ENCODE data around the gene KLHL29. TPM values are rescaled to one million over a fixed set of nuclear protein-coding genes. Genes with fewer than 3 reads are reported as not detected.

Gene KLHL29
- total RNA-seq, 4 donors from 2014 or later: 10.1 to 27.3 (median 15.7) TPM

GRCh38 chr2:23518481-23519333 is 133.7 kb downstream of the KLHL29 start:
- intact Hi-C loops (cut with DNase I; ENCODE audit: low total_unique reads): no loop called here
- WGBS, 2 donors: 71 to 80% methylated on average over 13 of the region's 13 CpGs

DNA sequence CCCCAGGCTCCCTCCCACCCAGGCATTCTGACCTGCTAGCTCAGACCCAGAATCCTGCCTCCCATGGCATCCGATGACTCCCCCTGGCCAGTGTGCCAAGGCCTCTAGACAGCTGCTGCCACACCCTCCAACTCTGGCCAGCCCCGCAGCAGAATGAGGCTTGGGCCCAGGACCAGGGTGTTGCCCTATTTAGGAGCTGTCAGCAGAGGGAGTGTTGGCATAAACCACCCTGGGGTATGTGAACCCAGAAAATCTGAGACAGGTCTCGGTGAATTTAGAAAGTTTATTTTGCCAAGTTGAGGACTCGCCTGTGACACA is 134.3 kb downstream of the KLHL29 start:
- DNase-seq (ENCODE audit: low spot score in 2 of 2): no peak
- intact Hi-C loops (cut with DNase I; ENCODE audit: low total_unique reads): no loop called here
- no peak overlapping the region for H3K4me3 ChIP-seq (ENCODE audit: low read depth, poor library complexity, severe bottlenecking)
- TF ChIP-seq CTCF (IDR thresholded peaks at IDR 0.05) (no peak), POLR2A (IDR thresholded peaks at IDR 0.05) (no peak)
- 44 to 56% methylated on average over 4 of the region's 4 CpGs for WGBS, 2 donors

More at GRCh38 chr2:23518481-23519333, 133.7 kb downstream of the KLHL29 start:
- DNase-seq (ENCODE audit: low spot score in 2 of 2): no peak
- TF ChIP-seq POLR2A (IDR thresholded peaks at IDR 0.05) (no peak), CTCF (IDR thresholded peaks at IDR 0.05) (no peak)
- no peak overlapping the region for H3K4me3 ChIP-seq (ENCODE audit: low read depth, poor library complexity, severe bottlenecking)

DNA sequence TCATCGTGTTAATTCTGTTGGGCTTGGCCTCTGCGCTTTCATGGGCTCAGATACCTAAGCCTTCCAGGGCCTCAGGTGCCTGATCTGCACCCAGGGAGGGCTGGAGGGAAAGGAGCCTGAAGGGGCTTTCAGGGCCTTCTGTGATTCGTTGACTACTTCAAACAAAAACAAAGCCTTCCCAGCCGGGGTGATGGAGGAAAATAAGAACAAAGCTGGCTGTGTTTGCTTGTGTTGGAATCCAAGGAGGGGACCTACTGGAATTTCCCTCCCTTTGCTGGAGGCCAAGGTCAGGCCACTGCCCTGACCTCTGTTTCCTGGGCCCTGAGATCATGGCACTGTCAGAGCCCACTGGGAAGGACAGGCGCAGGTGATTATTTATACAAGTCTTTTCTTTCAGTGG is 135.3 kb downstream of the KLHL29 start:
- TF ChIP-seq POLR2A (IDR thresholded peaks at IDR 0.05): no peak
- TF ChIP-seq CTCF (IDR thresholded peaks at IDR 0.05): no peak
- H3K4me3 ChIP-seq (ENCODE audit: low read depth, poor library complexity, severe bottlenecking): no peak overlapping the region
- intact Hi-C loops (cut with DNase I; ENCODE audit: low total_unique reads): no loop called here
- DNase-seq (ENCODE audit: low spot score in 2 of 2): no peak
- WGBS, 2 donors: 80 to 82% methylated on average over 5 of the region's 5 CpGs

DNA sequence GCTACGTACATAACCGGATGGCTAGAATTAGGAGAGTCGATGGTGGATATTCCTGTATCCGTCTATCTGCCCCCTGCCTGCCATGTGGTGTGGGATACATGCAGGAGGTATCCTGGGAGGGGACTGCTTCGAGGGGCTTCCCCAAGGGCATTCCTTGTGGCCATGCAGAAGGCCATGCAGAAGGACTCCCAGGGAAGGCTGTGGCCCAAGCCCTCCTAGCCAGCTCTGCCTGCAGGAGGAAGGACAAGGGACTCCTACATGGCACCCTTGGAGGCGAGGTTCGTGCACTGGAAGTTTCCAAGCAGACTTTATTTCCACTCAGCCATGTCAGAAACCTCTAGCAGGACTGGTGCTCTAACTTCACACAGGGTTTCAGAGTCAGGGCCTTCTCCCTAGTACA is 136.1 kb downstream of the KLHL29 start:
- no peak overlapping the region for H3K4me3 ChIP-seq (ENCODE audit: low read depth, poor library complexity, severe bottlenecking)
- DNase-seq (ENCODE audit: low spot score in 2 of 2): no peak
- TF ChIP-seq POLR2A (IDR thresholded peaks at IDR 0.05) (no peak), CTCF (IDR thresholded peaks at IDR 0.05) (no peak)
- intact Hi-C loops (cut with DNase I; ENCODE audit: low total_unique reads): no loop called here
- WGBS, 2 donors: 88 to 91% methylated on average over 7 of the region's 7 CpGs

DNA sequence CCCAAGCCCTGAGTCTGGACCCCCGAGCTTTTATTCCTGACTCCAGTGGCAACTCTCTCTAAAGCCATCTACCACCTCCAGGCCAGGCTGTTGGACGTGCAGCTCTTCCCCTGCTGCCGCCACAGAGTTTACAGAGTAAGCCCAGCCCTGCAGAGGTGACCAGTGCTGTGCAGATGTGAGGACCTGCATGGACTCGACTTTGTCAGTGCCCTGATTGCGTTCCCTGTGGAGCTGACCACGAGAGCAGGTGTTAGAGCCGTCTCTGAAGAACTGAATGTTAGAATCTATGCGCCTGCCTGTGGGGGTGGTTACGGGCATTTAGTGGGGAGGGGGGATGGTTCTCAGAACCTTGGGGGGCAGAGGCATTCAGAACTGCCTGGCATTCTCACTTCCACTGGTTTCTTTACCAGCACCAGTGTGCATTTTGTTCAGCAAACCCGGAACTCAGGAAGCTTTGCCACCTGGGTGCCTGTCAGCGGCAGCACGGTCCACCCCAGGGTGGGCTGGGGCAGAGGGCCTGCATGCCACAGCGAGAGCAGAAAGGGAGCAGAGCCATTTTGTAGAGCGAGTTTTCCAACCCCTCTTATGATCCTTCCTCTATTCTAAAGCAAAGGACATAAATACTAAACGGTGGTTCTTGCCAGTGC is 137.9 kb downstream of the KLHL29 start:
- no peak for TF ChIP-seq CTCF (IDR thresholded peaks at IDR 0.05)
- TF ChIP-seq POLR2A (IDR thresholded peaks at IDR 0.05): no peak
- no peak overlapping the region for H3K4me3 ChIP-seq (ENCODE audit: low read depth, poor library complexity, severe bottlenecking)
- DNase-seq (ENCODE audit: low spot score in 2 of 2): no peak
- intact Hi-C loops (cut with DNase I; ENCODE audit: low total_unique reads): no loop called here
- 78 to 81% methylated on average over 15 of the region's 15 CpGs for WGBS, 2 donors
